HG03432 (cell line): Measurements from ENCODE around the gene IVL.
A peak's percentile ranks its signal among the peaks of the same experiment; 100 is the strongest.

ENCODE experiments used
- ATAC-seq: cut with Tn5 transposase; IDR thresholded peaks from one replicate; pipeline ENCODE4 v1.9.1; 2021; ENCODE audit warnings: mild to moderate bottlenecking, moderate library complexity; ENCODE audit not compliant: unreplicated experiment

IVL gene

GRCh38 chr1:152907686-152908601, at the start of gene IVL:
TSS of gene IVL (plus strand) at chr1:152908546. CDS start at chr1:152909798, 1,252 bp downstream.
- ATAC-seq: peak; percentile 48

- no peak for ATAC-seq
Observed at GRCh38 chr1:152859696-152860095, 48.6 kb upstream of the IVL start, which contains the start of gene LCE7A. TSS of gene LCE7A (plus strand) at chr1:152859996. CDS start at chr1:152860698, 702 bp downstream.

GRCh38 chr1:152860129-152860528, 48.2 kb upstream of the IVL start:
- no peak for ATAC-seq

- no peak for ATAC-seq
Observed at GRCh38 chr1:152861374-152861773, 47.0 kb upstream of the IVL start.

GRCh38 chr1:152864443-152864842, 43.9 kb upstream of the IVL start:
- ATAC-seq: no peak

- no peak for ATAC-seq
Observed at GRCh38 chr1:152866321-152866720, 42.0 kb upstream of the IVL start.

- ATAC-seq: no peak
Observed at GRCh38 chr1:152869808-152870419, 38.4 kb upstream of the IVL start.

- ATAC-seq: no peak
Observed at GRCh38 chr1:152870831-152871730, 37.3 kb upstream of the IVL start.

- no peak for ATAC-seq
Observed at GRCh38 chr1:152871731-152872126, 36.6 kb upstream of the IVL start.

GRCh38 chr1:152873495-152873894, 34.9 kb upstream of the IVL start:
- no peak for ATAC-seq

GRCh38 chr1:152876827-152877226, 31.5 kb upstream of the IVL start:
- ATAC-seq: no peak

GRCh38 chr1:152878042-152878441, 30.3 kb upstream of the IVL start, which contains the start of gene SMCP:
TSS of gene SMCP (plus strand) at chr1:152878322. CDS start at chr1:152884423, 6,101 bp downstream.
- ATAC-seq: no peak

- ATAC-seq: no peak
Observed at GRCh38 chr1:152879559-152880198, 28.7 kb upstream of the IVL start.

GRCh38 chr1:152880316-152880715, 28.0 kb upstream of the IVL start:
- no peak for ATAC-seq

GRCh38 chr1:152880907-152881306, 27.4 kb upstream of the IVL start:
- ATAC-seq: peak; percentile 56

- ATAC-seq: no peak
Observed at GRCh38 chr1:152884085-152884484, 24.3 kb upstream of the IVL start.

- ATAC-seq: no peak
Observed at GRCh38 chr1:152884506-152884905, 23.8 kb upstream of the IVL start.

- no peak for ATAC-seq
Observed at GRCh38 chr1:152884966-152885624, 23.3 kb upstream of the IVL start.

- no peak for ATAC-seq
Observed at GRCh38 chr1:152886085-152886484, 22.3 kb upstream of the IVL start.
